ENCODE data around the gene CALHM6. TPM values are rescaled to one million over a fixed set of nuclear protein-coding genes. Genes with fewer than 3 reads are reported as not detected.

CALHM6 gene
- total and polyA plus RNA-seq, 9 of the 15 experiments (the other 6 are each of a cell fraction or from before 2014, with no cell fraction given), result 0.24 TPM; not detected in 8

- TF ChIP-seq, protein P1, sequence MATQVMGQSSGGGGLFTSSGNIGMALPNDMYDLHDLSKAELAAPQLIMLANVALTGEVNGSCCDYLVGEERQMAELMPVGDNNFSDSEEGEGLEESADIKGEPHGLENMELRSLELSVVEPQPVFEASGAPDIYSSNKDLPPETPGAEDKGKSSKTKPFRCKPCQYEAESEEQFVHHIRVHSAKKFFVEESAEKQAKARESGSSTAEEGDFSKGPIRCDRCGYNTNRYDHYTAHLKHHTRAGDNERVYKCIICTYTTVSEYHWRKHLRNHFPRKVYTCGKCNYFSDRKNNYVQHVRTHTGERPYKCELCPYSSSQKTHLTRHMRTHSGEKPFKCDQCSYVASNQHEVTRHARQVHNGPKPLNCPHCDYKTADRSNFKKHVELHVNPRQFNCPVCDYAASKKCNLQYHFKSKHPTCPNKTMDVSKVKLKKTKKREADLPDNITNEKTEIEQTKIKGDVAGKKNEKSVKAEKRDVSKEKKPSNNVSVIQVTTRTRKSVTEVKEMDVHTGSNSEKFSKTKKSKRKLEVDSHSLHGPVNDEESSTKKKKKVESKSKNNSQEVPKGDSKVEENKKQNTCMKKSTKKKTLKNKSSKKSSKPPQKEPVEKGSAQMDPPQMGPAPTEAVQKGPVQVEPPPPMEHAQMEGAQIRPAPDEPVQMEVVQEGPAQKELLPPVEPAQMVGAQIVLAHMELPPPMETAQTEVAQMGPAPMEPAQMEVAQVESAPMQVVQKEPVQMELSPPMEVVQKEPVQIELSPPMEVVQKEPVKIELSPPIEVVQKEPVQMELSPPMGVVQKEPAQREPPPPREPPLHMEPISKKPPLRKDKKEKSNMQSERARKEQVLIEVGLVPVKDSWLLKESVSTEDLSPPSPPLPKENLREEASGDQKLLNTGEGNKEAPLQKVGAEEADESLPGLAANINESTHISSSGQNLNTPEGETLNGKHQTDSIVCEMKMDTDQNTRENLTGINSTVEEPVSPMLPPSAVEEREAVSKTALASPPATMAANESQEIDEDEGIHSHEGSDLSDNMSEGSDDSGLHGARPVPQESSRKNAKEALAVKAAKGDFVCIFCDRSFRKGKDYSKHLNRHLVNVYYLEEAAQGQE (IDR thresholded peaks at IDR 0.05; ENCODE audit: borderline replicate concordance), result peak; percentile 41; the same call in 1 of the 2 replicates
- TF ChIP-seq, protein P1 (CRISPR knock-in tag; IDR thresholded peaks at IDR 0.05; ENCODE audit: low read depth), result no peak
- no peak for TF ChIP-seq MIER1 (IDR thresholded peaks at IDR 0.05; ENCODE audit: low read depth)
- TF ChIP-seq, protein P2, sequence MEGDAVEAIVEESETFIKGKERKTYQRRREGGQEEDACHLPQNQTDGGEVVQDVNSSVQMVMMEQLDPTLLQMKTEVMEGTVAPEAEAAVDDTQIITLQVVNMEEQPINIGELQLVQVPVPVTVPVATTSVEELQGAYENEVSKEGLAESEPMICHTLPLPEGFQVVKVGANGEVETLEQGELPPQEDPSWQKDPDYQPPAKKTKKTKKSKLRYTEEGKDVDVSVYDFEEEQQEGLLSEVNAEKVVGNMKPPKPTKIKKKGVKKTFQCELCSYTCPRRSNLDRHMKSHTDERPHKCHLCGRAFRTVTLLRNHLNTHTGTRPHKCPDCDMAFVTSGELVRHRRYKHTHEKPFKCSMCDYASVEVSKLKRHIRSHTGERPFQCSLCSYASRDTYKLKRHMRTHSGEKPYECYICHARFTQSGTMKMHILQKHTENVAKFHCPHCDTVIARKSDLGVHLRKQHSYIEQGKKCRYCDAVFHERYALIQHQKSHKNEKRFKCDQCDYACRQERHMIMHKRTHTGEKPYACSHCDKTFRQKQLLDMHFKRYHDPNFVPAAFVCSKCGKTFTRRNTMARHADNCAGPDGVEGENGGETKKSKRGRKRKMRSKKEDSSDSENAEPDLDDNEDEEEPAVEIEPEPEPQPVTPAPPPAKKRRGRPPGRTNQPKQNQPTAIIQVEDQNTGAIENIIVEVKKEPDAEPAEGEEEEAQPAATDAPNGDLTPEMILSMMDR (IDR thresholded peaks at IDR 0.05 in 2 of 3, conservative IDR thresholded peaks at IDR 0.05 in 1 of 3; ENCODE audit: insufficient read depth in 2 of 3, low read depth in 1 of 3, low read length in 3 of 3), result peak; percentile 43 to 65 (median 46); a peak in 5 of 6 replicates
- no peak for TF ChIP-seq UBTF (IDR thresholded peaks at IDR 0.05; ENCODE audit: borderline replicate concordance in 1 of 2, low read depth in 2 of 2, low read length in 2 of 2)
- no peak for TF ChIP-seq CHD4 (IDR thresholded peaks at IDR 0.05; ENCODE audit: insufficient read depth, insufficient replicate concordance, low read depth, low read length, poor library complexity, severe bottlenecking)
- no peak for TF ChIP-seq ZNF436 (CRISPR knock-in tag; IDR thresholded peaks at IDR 0.05)
- TF ChIP-seq HDGF (IDR thresholded peaks at IDR 0.05), result no peak
- no peak for TF ChIP-seq GABPA (tag; conservative IDR thresholded peaks at IDR 0.05; ENCODE audit: low read depth)
- TF ChIP-seq WHSC1 (IDR thresholded peaks at IDR 0.05; ENCODE audit: low read length), result no peak
- no peak for TF ChIP-seq BHLHE40 (IDR thresholded peaks at IDR 0.05; ENCODE audit: low read length)
- no peak for TF ChIP-seq ZC3H8 (IDR thresholded peaks at IDR 0.05)
Observed at GRCh38 chr6:116444092-116444491, 17.1 kb upstream of the CALHM6 start (continued).
